ENCODE measurements around the gene OR2C1.

The OR2C1 gene

GRCh38 chr16:3383045-3383448, 27.4 kb downstream of the OR2C1 start:
- no peaks in the 10 kb centered on the region for H3K27me3 ChIP-seq (ENCODE audit: control insufficient read depth in 1 of 2, insufficient read depth in 2 of 2, low read length in 2 of 2)
- no peak overlapping the region for H3K27ac ChIP-seq (ENCODE audit: low read depth, low read length)
- H3K9me3 ChIP-seq (ENCODE audit: control insufficient read depth in 1 of 2, low read length in 2 of 2) = peaks cover 68 to 72% of the 10 kb centered on the region in 2 donors
- H3K36me3 ChIP-seq (ENCODE audit: control insufficient read depth in 1 of 2, insufficient read depth in 2 of 2, low read length in 2 of 2) = peaks cover 46% of the 10 kb centered on the region in 2 donors
- H3K4me1 ChIP-seq (ENCODE audit: control insufficient read depth in 1 of 2, insufficient read depth in 2 of 2, low read length in 2 of 2) = no peaks in the 10 kb centered on the region
- H3K4me3 ChIP-seq (ENCODE audit: low read depth in 1 of 2, low read length in 2 of 2) = peak overlapping the region; percentile 49 to 58
- H3K9ac ChIP-seq (ENCODE audit: low read depth in 1 of 2, low read length in 2 of 2) = no peak overlapping the region

GRCh38 chr16:3388325-3388724, 32.6 kb downstream of the OR2C1 start:
- Histone ChIP-seq H3K9me3 (ENCODE audit: control insufficient read depth in 1 of 2, low read length in 2 of 2) (peaks cover 55 to 68% of the 10 kb centered on the region in 2 donors), H3K4me3 (ENCODE audit: low read depth in 1 of 2, low read length in 2 of 2) (peak overlapping the region in 1 of 2 donors; percentile 29), H3K27me3 (ENCODE audit: control insufficient read depth in 1 of 2, insufficient read depth in 2 of 2, low read length in 2 of 2) (no peaks in the 10 kb centered on the region), H3K27ac (ENCODE audit: low read depth, low read length) (no peak overlapping the region), H3K4me1 (ENCODE audit: control insufficient read depth in 1 of 2, insufficient read depth in 2 of 2, low read length in 2 of 2) (no peaks in the 10 kb centered on the region), H3K9ac (ENCODE audit: low read depth in 1 of 2, low read length in 2 of 2) (no peak overlapping the region), H3K36me3 (ENCODE audit: control insufficient read depth in 1 of 2, insufficient read depth in 2 of 2, low read length in 2 of 2) (peaks cover 53 to 65% of the 10 kb centered on the region in 2 donors)

GRCh38 chr16:3389663-3390338, 34.1 kb downstream of the OR2C1 start:
- Histone ChIP-seq H3K36me3 (ENCODE audit: control insufficient read depth in 1 of 2, insufficient read depth in 2 of 2, low read length in 2 of 2) (peaks cover 44 to 62% of the 10 kb centered on the region in 2 donors), H3K4me3 (ENCODE audit: low read depth in 1 of 2, low read length in 2 of 2) (peak overlapping the region in 1 of 2 donors; percentile 30), H3K4me1 (ENCODE audit: control insufficient read depth in 1 of 2, insufficient read depth in 2 of 2, low read length in 2 of 2) (no peaks in the 10 kb centered on the region), H3K27ac (ENCODE audit: low read depth, low read length) (no peak overlapping the region), H3K27me3 (ENCODE audit: control insufficient read depth in 1 of 2, insufficient read depth in 2 of 2, low read length in 2 of 2) (no peaks in the 10 kb centered on the region), H3K9ac (ENCODE audit: low read depth in 1 of 2, low read length in 2 of 2) (no peak overlapping the region), H3K9me3 (ENCODE audit: control insufficient read depth in 1 of 2, low read length in 2 of 2) (peaks cover 45 to 54% of the 10 kb centered on the region in 2 donors)

GRCh38 chr16:3400446-3400778, 44.7 kb downstream of the OR2C1 start:
- Histone ChIP-seq H3K36me3 (ENCODE audit: control insufficient read depth in 1 of 2, insufficient read depth in 2 of 2, low read length in 2 of 2) (peaks cover 42 to 48% of the 10 kb centered on the region in 2 donors), H3K9ac (ENCODE audit: low read depth in 1 of 2, low read length in 2 of 2) (peak overlapping the region; percentile 84 to 87), H3K27ac (ENCODE audit: low read depth, low read length) (peak overlapping the region; percentile 73), H3K27me3 (ENCODE audit: control insufficient read depth in 1 of 2, insufficient read depth in 2 of 2, low read length in 2 of 2) (no peaks in the 10 kb centered on the region), H3K4me1 (ENCODE audit: control insufficient read depth in 1 of 2, insufficient read depth in 2 of 2, low read length in 2 of 2) (peaks cover 0 to 10% of the 10 kb centered on the region in 2 donors), H3K9me3 (ENCODE audit: control insufficient read depth in 1 of 2, low read length in 2 of 2) (peaks cover 34 to 37% of the 10 kb centered on the region in 2 donors), H3K4me3 (ENCODE audit: low read depth in 1 of 2, low read length in 2 of 2) (peak overlapping the region; percentile 84 to 91)

- Histone ChIP-seq H3K27ac (ENCODE audit: low read depth, low read length) (peak within 1 kb of the TSS; percentile 73), H3K36me3 (ENCODE audit: control insufficient read depth in 1 of 2, insufficient read depth in 2 of 2, low read length in 2 of 2) (peaks cover 40 to 48% of the 10 kb centered on the region in 2 donors), H3K4me1 (ENCODE audit: control insufficient read depth in 1 of 2, insufficient read depth in 2 of 2, low read length in 2 of 2) (peaks cover 0 to 10% of the 10 kb centered on the region in 2 donors), H3K27me3 (ENCODE audit: control insufficient read depth in 1 of 2, insufficient read depth in 2 of 2, low read length in 2 of 2) (no peaks in the 10 kb centered on the region), H3K9ac (ENCODE audit: low read depth in 1 of 2, low read length in 2 of 2) (peak within 1 kb of the TSS; percentile 84 to 88), H3K9me3 (ENCODE audit: control insufficient read depth in 1 of 2, low read length in 2 of 2) (peaks cover 36 to 42% of the 10 kb centered on the region in 2 donors), H3K4me3 (ENCODE audit: low read depth in 1 of 2, low read length in 2 of 2) (peak within 1 kb of the TSS; percentile 86 to 91)
Observed at GRCh38 chr16:3400779-3401688, 45.3 kb downstream of the OR2C1 start, which contains the start of the genes ZNF174 and ZSCAN32. Gene ZNF174 (plus strand): TSS chr16:3401215. CDS start chr16:3402005, 790 bp downstream. Gene ZSCAN32 (minus strand): TSS chr16:3401004. CDS start chr16:3397557, 3,447 bp downstream.

DNA sequence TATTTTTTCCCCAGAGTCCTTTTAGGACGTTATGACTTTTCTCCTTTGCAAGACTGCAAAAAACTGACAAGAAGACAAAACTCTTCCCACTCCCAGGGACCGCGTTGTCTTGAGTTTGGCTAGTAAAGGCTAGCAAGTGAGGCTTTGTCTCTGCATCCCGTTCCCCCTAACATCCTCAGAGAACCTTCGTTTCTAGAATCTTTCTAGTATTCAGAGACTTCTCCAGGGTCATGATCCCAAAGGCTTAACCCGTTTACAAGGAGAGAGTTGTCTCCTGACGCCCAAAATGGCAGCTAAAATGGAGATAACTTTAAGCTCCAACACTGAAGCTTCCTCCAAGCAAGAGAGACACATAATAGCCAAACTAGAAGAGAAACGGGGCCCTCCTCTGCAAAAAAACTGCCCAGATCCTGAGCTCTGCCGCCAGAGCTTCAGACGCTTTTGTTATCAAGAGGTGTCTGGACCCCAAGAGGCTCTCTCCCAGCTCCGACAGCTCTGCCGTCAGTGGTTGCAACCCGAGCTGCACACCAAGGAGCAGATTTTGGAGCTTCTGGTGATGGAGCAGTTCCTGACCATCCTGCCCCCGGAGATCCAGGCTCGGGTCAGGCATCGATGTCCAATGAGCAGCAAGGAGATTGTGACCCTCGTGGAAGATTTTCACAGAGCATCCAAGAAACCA, 46.2 kb downstream of the OR2C1 start:
- Histone ChIP-seq H3K9me3 (ENCODE audit: control insufficient read depth in 1 of 2, low read length in 2 of 2) (peaks cover 38 to 42% of the 10 kb centered on the region in 2 donors), H3K36me3 (ENCODE audit: control insufficient read depth in 1 of 2, insufficient read depth in 2 of 2, low read length in 2 of 2) (peaks cover 40 to 47% of the 10 kb centered on the region in 2 donors), H3K27ac (ENCODE audit: low read depth, low read length) (no peak overlapping the region), H3K4me3 (ENCODE audit: low read depth in 1 of 2, low read length in 2 of 2) (peak overlapping the region; percentile 86 to 91), H3K27me3 (ENCODE audit: control insufficient read depth in 1 of 2, insufficient read depth in 2 of 2, low read length in 2 of 2) (no peaks in the 10 kb centered on the region), H3K4me1 (ENCODE audit: control insufficient read depth in 1 of 2, insufficient read depth in 2 of 2, low read length in 2 of 2) (peaks cover 0 to 10% of the 10 kb centered on the region in 2 donors), H3K9ac (ENCODE audit: low read depth in 1 of 2, low read length in 2 of 2) (peak overlapping the region; percentile 65 to 88)
